ENCODE data around the gene VPS51. TPM values are rescaled to one million over a fixed set of nuclear protein-coding genes. Genes with fewer than 3 reads are reported as not detected.

Gene VPS51
- total and polyA plus RNA-seq, 2 of the 13 experiments (the other 11 are each of a cell fraction or from before 2014, with no cell fraction given), result 76.3 to 90.6 TPM

GRCh38 chr11:65117206-65118096, 21.4 kb downstream of the VPS51 start, which contains the start of gene ZNHIT2 (continued):
- TF ChIP-seq DMTF1 (CRISPR knock-in tag; IDR thresholded peaks at IDR 0.05), result no peak
- TF ChIP-seq SRSF4 (IDR thresholded peaks at IDR 0.05; ENCODE audit: low read depth, low read length, poor library complexity, severe bottlenecking), result peak; percentile 73
- no peak for TF ChIP-seq ZFP41 (CRISPR knock-in tag; IDR thresholded peaks at IDR 0.05; ENCODE audit: borderline replicate concordance)
- TF ChIP-seq PBX2 (CRISPR knock-in tag; IDR thresholded peaks at IDR 0.05), result no peak
- no peak for TF ChIP-seq NPAS2 (CRISPR knock-in tag; IDR thresholded peaks at IDR 0.05; ENCODE audit: borderline replicate concordance)
- TF ChIP-seq AGO1 (IDR thresholded peaks at IDR 0.05; ENCODE audit: low read depth, low read length, poor library complexity, severe bottlenecking), result peak; percentile 100
- TF ChIP-seq HDAC2 (CRISPR knock-in tag; IDR thresholded peaks at IDR 0.05), result peak; percentile 62; the same call in 1 of the 2 replicates
- peak; percentile 44 for TF ChIP-seq ZNF770 (CRISPR knock-in tag; IDR thresholded peaks at IDR 0.05)
- TF ChIP-seq FIP1L1 (IDR thresholded peaks at IDR 0.05; ENCODE audit: borderline replicate concordance, insufficient read depth, low read depth, low read length), result 0 out of 2 replicates have a peak, but pooled peaks have one; percentile 22
- no peak for TF ChIP-seq NBN (conservative IDR thresholded peaks at IDR 0.05)
- TF ChIP-seq SNAI1 (CRISPR knock-in tag; IDR thresholded peaks at IDR 0.05; ENCODE audit: borderline replicate concordance), result no peak
- no peak for TF ChIP-seq ZNF75D (CRISPR knock-in tag; IDR thresholded peaks at IDR 0.05; ENCODE audit: borderline replicate concordance)
- TF ChIP-seq NR2F6 (IDR thresholded peaks at IDR 0.05), result no peak
- peak; percentile 13; the same call in 1 of the 2 replicates for TF ChIP-seq NR2F6 (CRISPR knock-in tag; IDR thresholded peaks at IDR 0.05)
- TF ChIP-seq MBD4 (IDR thresholded peaks at IDR 0.05; ENCODE audit: borderline replicate concordance, low read length), result no peak
- no peak for TF ChIP-seq ZNF234 (CRISPR knock-in tag; conservative IDR thresholded peaks at IDR 0.05)
- no peak for TF ChIP-seq ZNF615 (CRISPR knock-in tag; IDR thresholded peaks at IDR 0.05; ENCODE audit: borderline replicate concordance)
- TF ChIP-seq PRDM4 (CRISPR knock-in tag; IDR thresholded peaks at IDR 0.05; ENCODE audit: borderline replicate concordance), result no peak
- no peak for TF ChIP-seq GATA4 (IDR thresholded peaks at IDR 0.05; ENCODE audit: borderline replicate concordance, low read depth)
- TF ChIP-seq ZNF83 (CRISPR knock-in tag; IDR thresholded peaks at IDR 0.05; ENCODE audit: borderline replicate concordance), result no peak
- TF ChIP-seq ZNF547 (CRISPR knock-in tag; IDR thresholded peaks at IDR 0.05), result peak; percentile 86
